HFF-Myc (cell line): ENCODE measurements around the gene MBNL1.

Source experiments
- DNase-seq: peaks from one replicate; pipeline ENCODE4 v3.0.0-alpha.2; 2011; ENCODE audit warnings: low read depth; ENCODE audit errors: extremely low read depth
- H3K4me3 ChIP-seq: replicated peaks from 2 replicates; pipeline ENCODE4 v1.5.1; 2011; ENCODE audit warnings: low read depth, mild to moderate bottlenecking, control low read depth, low read length
- CTCF ChIP-seq: IDR thresholded peaks from 2 replicates; pipeline ENCODE4 v1.5.1; 2012; ENCODE audit warnings: mild to moderate bottlenecking, low read depth, low read length, control low read depth; ENCODE audit errors: missing control alignments

The MBNL1 gene

GRCh38 chr3:152488449-152488848 lies 219.7 kb downstream of the MBNL1 start:
- H3K4me3 ChIP-seq = no peak overlapping the region
- DNase-seq = no peak
- no peak for TF ChIP-seq CTCF

GRCh38 chr3:152491922-152492321 lies 223.2 kb downstream of the MBNL1 start:
- no peak overlapping the region for H3K4me3 ChIP-seq
- no peak for TF ChIP-seq CTCF
- no peak for DNase-seq

GRCh38 chr3:152496286-152496685 lies 227.6 kb downstream of the MBNL1 start:
- TF ChIP-seq CTCF = no peak
- DNase-seq = no peak
- no peak overlapping the region for H3K4me3 ChIP-seq

GRCh38 chr3:152496716-152497115 lies 228.0 kb downstream of the MBNL1 start:
- H3K4me3 ChIP-seq = no peak overlapping the region
- no peak for DNase-seq
- no peak for TF ChIP-seq CTCF

- no peak for TF ChIP-seq CTCF
- DNase-seq = no peak
- no peak overlapping the region for H3K4me3 ChIP-seq
Measured at GRCh38 chr3:152497457-152497856, 228.7 kb downstream of the MBNL1 start.

- no peak for TF ChIP-seq CTCF
- H3K4me3 ChIP-seq = no peak overlapping the region
- DNase-seq = no peak
Measured at GRCh38 chr3:152497890-152498289, 229.2 kb downstream of the MBNL1 start.

GRCh38 chr3:152499791-152500385 lies 231.2 kb downstream of the MBNL1 start:
- TF ChIP-seq CTCF = no peak
- DNase-seq = no peak
- H3K4me3 ChIP-seq = no peak overlapping the region
